MCF 10A (cell line): ENCODE data around the gene PDGFC. TPM values are rescaled to one million over a fixed set of nuclear protein-coding genes. Genes with fewer than 3 reads are reported as not detected.

Experiments used
- BruUV-seq: library from RNA; stranded (reverse); fragments of 400-500 nt; replicated peaks from 2 replicates; lab custom pipeline; 2021; lab: Mats Ljungman, UMichigan
- CTCF ChIA-PET: fragments of 300-600 bp; sonication (Branson Sonifier 250); formaldehyde crosslinking; extraction: SDS; loops from one replicate; lab custom pipeline; 2021; ENCODE audit warnings: antibody characterized with exemption, inconsistent platforms; lab: Yijun Ruan, JAX
- POLR2A ChIA-PET: fragments of 300-600, 350-650 bp; sonication (Branson Sonifier 250); formaldehyde crosslinking; extraction: SDS; loops from one replicate; lab custom pipeline; 2020; ENCODE audit warnings: antibody characterized with exemption, inconsistent platforms; lab: Yijun Ruan, JAX
- DNase-seq: peaks from one replicate; pipeline ENCODE4 v3.0.0-alpha.2; 2018; ENCODE audit not compliant: unreplicated experiment
- H3K27ac Mint-ChIP-seq: one replicate; pipeline ENCODE4 v1.8.0; 2022; ENCODE audit warnings: mild to moderate bottlenecking, low read depth, mixed read lengths; ENCODE audit not compliant: unreplicated experiment
- H3K27me3 Mint-ChIP-seq: one replicate; pipeline ENCODE4 v1.8.0; 2022; ENCODE audit warnings: mixed read lengths; ENCODE audit not compliant: insufficient read depth, unreplicated experiment
- H3K36me3 Mint-ChIP-seq: one replicate; pipeline ENCODE4 v1.8.0; 2022; ENCODE audit warnings: mild to moderate bottlenecking, moderate library complexity, mixed read lengths; ENCODE audit not compliant: insufficient read depth, unreplicated experiment
- H3K4me1 Mint-ChIP-seq: one replicate; pipeline ENCODE4 v1.8.0; 2022; ENCODE audit warnings: mixed read lengths; ENCODE audit not compliant: insufficient read depth, unreplicated experiment
- H3K4me3 Mint-ChIP-seq: one replicate; pipeline ENCODE4 v1.8.0; 2022; ENCODE audit warnings: mild to moderate bottlenecking, moderate library complexity, mixed read lengths; ENCODE audit not compliant: unreplicated experiment
- H3K9me3 Mint-ChIP-seq: one replicate; pipeline ENCODE4 v1.8.0; 2022; ENCODE audit warnings: mixed read lengths; ENCODE audit not compliant: unreplicated experiment
- CTCF ChIP-seq: fragments of 200-600 bp; IDR thresholded peaks from one replicate; pipeline ENCODE4 v1.8.0; 2022; ENCODE audit warnings: antibody characterized with exemption, mild to moderate bottlenecking; ENCODE audit not compliant: unreplicated experiment
- intact Hi-C: fragments of 100-400 bp; cut with micrococcal nuclease; formaldehyde crosslinking; loops from 2 replicates; pipeline ENCODE4 v1.14.1; 2022
- total RNA-seq: library from RNA; stranded (reverse); gene quantifications from 2 replicates; pipeline ENCODE4 v1.2.3, GENCODE V29; 2022

PDGFC gene
- total RNA-seq, 1 experiment from 2014 or later, result 74.8 TPM

GRCh38 chr4:156778606-156779005 is 193.0 kb downstream of the PDGFC start:
- peaks cover under 1% of the 10 kb centered on the region for H3K9me3 Mint-ChIP-seq
- peaks cover 7% of the 10 kb centered on the region for H3K36me3 Mint-ChIP-seq
- H3K27me3 Mint-ChIP-seq, result no peaks in the 10 kb centered on the region
- peak; percentile 76 for DNase-seq
- ChIA-PET POLR2A (interaction anchor here (0.6 to 1.2 kb wide), 14 partner anchors 8 to 241 kb away, joined by 3 to 8 read pairs (median 4); no protein-coding TSS in a partner anchor), CTCF (interaction anchor here (0.6 to 1.2 kb wide), 3 partner anchors 15 to 190 kb away, joined by 3 to 5 read pairs (median 3); no protein-coding TSS in a partner anchor)
- no TSS peak for BruUV-seq
- no peak for TF ChIP-seq CTCF
- peak overlapping the region; percentile 52 for H3K27ac Mint-ChIP-seq
- H3K4me3 Mint-ChIP-seq, result no peak overlapping the region
- peaks cover 47% of the 10 kb centered on the region for H3K4me1 Mint-ChIP-seq
- intact Hi-C loops, result loop anchor here (2.0 to 10.0 kb wide), 3 partner anchors 20 to 346 kb away; no protein-coding TSS in a partner anchor

- Mint-ChIP-seq H3K4me3 (no peak overlapping the region), H3K4me1 (peaks cover 47% of the 10 kb centered on the region), H3K27me3 (no peaks in the 10 kb centered on the region), H3K36me3 (peaks cover 5% of the 10 kb centered on the region), H3K9me3 (no peaks in the 10 kb centered on the region), H3K27ac (peak overlapping the region; percentile 52)
- intact Hi-C loops, result loop anchor here (2.0 to 10.0 kb wide), 3 partner anchors 21 to 347 kb away; no protein-coding TSS in a partner anchor
- ChIA-PET CTCF (interaction anchor here (0.6 to 1.2 kb wide), 3 partner anchors 52 to 350 kb away, joined by 3 read pairs; no protein-coding TSS in a partner anchor), POLR2A (interaction anchor here (0.6 to 1.2 kb wide), 14 partner anchors 8 to 241 kb away, joined by 3 to 8 read pairs (median 4); no protein-coding TSS in a partner anchor)
- TF ChIP-seq CTCF, result no peak
- BruUV-seq, result no TSS peak
- DNase-seq, result no peak
Measured at GRCh38 chr4:156778093-156778492, 193.5 kb downstream of the PDGFC start.

DNA sequence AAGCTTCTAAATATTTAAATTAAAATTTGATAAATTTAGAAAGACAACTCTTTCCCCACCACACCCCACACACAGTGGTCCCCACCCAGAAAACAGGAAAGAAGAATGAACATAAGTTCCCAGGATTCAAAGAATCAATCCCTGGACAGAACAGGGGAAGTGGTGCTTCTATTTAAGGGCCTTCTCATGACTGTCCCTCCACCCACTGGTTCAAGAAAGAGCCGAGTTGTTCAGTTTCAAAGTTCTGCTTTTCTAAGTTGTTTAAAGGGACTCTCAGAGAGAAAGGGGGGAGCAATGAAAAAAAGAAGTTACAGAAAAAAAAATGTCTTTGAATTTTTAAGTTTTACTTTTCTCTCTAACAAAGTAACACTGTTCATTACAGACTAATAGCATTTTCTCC is 195.8 kb downstream of the PDGFC start:
- peaks cover 37% of the 10 kb centered on the region for H3K4me1 Mint-ChIP-seq
- POLR2A ChIA-PET, result interaction anchor here (0.6 to 8.3 kb wide), 10 partner anchors 9 to 626 kb away, joined by 3 to 91 read pairs (median 4); partner anchors contain the start of gene PDGFC
- no peaks in the 10 kb centered on the region for H3K27me3 Mint-ChIP-seq

More for the DNA sequence above, 195.8 kb downstream of the PDGFC start:
- Mint-ChIP-seq H3K9me3 (no peaks in the 10 kb centered on the region), H3K27ac (peak overlapping the region; percentile 52), H3K36me3 (peaks cover 7% of the 10 kb centered on the region), H3K4me3 (peak overlapping the region; percentile 44)
- CTCF ChIA-PET, result interaction anchor here (1.2 to 1.5 kb wide), 3 partner anchors 194 to 300 kb away, joined by 3 to 8 read pairs (median 4); no protein-coding TSS in a partner anchor
- no peak for TF ChIP-seq CTCF
- intact Hi-C loops, result loop anchor here (2.0 to 10.0 kb wide), 4 partner anchors 113 to 349 kb away; no protein-coding TSS in a partner anchor
- BruUV-seq, result no TSS peak
- no peak for DNase-seq
